AG08396 (cell line): ENCODE data around the gene TNIK.
"Not testable (repeated sequence)": the region's sequence is repeated elsewhere in the genome, so short reads cannot be mapped to it uniquely, and the experiment has no call there.

ENCODE experiments used
- DNase-seq: peaks from one replicate; pipeline ENCODE4 v3.0.0; 2012; ENCODE audit warnings: low spot score, mixed read lengths

Gene TNIK

DNA sequence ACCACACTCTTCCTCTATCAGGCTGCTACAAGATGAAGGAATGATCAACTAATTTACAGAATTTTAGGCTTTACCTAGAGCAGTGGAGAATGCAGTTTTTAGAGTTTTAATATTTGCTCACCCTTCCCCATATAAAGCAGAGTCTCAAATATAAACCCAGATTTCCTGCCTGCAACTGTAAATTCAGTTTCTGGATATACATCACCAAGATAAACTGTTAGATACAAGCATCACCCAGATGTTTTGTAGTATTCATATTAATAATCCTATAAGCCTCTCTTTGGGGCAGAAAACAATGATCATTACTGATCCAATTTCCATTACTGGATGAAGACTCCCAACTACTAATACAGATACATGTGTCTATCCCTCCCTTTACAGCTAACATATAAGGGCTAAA, 205.9 kb downstream of the TNIK start:
- DNase-seq = no peak

- DNase-seq = no peak
Observed at GRCh38 chr3:171251835-171252234, 208.4 kb downstream of the TNIK start.

DNA sequence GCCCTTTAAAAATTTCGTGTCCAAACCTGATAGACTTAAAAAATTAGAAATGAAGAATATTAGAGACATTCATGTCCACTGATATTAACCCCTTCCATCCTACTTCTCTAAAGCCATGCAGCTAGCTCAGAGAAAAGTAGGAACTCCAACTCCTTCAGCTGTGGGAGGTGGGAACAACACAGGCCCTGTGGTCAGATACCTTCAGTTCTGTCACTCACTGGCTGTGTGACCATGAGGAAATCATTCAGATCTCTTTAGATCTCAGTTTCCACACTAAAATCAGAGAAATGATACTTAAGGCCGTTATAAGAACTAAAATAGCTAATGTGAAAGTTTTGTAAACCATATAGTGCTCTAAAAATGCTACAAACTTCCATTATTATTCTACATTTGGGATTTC, 209.8 kb downstream of the TNIK start:
- DNase-seq = no peak

DNA sequence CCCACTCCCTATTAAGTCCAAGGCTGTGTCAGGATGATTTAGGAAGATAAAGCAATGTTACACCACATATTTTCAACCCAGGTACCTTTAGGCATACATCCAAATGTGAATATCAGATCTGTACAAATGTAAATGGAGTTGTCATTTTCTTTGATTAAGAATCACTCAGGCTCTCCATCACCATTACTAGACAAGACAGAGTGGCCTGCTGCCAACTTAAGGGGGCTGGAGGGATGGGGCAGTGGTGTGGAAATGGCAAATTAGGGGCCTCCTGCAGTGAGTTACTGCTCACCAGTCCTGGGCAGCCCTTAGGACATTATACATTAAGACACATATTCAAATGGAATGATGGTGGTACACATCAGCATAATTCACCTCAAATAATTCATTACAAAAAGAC, 211.0 kb downstream of the TNIK start:
- no peak for DNase-seq

DNA sequence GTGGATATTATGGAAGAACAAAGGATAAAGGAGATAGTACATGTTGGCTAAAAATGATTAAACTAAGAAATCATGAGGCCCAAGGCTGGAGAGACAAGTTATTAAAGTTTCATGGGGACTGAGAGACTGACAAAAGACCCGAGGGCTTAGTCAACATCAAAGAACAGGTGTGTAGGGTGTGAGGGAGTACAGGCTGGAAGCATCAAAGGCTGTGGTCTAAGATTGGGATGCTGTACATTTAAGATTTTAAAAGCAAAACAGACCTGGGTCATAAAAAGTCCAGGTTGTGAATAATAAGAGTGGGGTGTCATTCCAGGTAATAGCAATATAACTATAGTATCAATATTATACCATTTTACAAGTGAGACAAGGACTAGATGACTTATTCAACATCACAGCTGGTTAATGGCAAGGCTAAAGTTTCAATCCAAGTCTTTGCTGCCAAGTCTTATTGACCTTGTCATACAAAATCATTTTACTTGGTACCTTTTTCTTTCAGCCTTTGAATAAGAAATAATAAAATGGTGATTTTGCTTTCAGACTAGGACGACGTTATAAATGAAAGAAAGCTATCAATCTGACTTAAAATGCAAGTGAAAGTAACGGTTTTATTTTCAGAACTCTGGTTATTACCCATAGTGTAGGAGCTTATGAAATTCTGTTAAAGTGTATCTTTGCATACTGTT, 211.6 kb downstream of the TNIK start:
- no peak for DNase-seq

- DNase-seq = no peak
Observed at GRCh38 chr3:171245796-171246765, 214.1 kb downstream of the TNIK start.

- no peak for DNase-seq
Observed at GRCh38 chr3:171242951-171243350, 217.3 kb downstream of the TNIK start.

- DNase-seq = no peak
Observed at GRCh38 chr3:171242170-171242569, 218.0 kb downstream of the TNIK start.

DNA sequence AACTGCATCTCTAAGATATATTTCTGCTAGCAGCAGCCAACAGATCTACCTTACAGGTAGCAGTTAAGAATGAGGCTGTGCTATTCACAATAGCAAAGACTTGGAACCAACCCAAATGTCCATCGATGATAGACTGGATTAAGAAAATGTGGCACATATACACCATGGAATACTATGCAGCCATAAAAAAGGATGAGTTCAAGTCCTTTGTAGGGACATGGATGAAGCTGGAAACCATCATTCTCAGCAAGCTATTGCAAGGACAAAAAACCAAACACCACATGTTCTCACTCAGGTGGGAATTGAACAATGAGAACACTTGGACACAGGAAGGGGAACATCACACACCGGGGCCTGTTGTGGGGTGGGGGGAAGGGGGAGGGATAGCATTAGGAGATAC, 218.6 kb downstream of the TNIK start:
- DNase-seq = not testable (repeated sequence)

DNA sequence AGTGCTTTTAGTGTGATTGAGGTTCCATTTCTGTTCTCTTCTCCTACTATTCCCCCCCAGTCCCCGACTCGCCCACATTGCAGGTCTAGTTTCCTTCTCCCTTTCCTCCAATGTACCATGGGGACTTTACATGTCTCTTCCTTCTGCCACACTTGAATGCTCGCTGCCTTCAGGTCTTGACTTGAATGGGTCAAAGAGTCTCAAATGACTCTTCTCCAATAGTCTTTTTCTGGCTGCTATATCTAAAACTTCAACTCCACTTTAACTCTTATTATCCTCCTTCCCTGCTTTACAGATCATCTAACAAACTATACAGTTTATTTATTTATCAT, 219.7 kb downstream of the TNIK start:
- DNase-seq = no peak

DNA sequence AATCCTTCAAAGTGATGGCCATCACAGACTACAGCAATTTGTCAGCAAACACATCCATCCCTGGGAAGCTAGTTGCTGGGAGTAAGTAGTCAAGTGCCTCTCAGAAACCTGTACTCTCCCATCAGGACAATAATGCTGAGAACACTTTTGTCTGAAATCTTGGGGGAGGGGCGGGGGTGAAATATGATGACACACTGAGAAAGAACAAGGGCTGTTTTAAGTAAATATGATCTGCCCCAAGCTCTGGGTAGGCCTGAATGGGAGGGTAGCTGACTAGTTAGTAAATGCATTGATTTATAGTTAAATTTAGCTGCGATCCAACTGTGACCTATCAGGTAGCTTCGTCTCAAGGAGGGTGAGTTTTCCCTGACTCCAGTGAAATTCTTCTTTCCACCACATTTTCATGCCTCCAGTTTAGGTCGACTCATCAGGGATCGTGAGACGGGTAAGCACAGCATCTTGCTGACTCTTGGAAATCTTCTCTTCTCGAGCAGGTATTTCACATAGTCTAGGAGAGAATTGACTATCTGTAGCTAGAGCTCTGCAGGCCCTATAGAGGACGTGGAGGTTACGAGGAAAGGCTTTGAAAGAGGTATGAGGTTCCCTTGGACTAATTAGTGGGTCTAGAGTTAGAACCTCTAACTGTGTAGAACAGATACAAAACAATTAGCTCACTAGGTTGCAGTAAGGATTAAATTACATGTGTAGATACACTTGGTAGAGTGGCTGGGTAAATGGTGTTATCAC, 220.3 kb downstream of the TNIK start:
- DNase-seq = no peak

GRCh38 chr3:171237009-171237385, 223.2 kb downstream of the TNIK start:
- DNase-seq = no peak

DNA sequence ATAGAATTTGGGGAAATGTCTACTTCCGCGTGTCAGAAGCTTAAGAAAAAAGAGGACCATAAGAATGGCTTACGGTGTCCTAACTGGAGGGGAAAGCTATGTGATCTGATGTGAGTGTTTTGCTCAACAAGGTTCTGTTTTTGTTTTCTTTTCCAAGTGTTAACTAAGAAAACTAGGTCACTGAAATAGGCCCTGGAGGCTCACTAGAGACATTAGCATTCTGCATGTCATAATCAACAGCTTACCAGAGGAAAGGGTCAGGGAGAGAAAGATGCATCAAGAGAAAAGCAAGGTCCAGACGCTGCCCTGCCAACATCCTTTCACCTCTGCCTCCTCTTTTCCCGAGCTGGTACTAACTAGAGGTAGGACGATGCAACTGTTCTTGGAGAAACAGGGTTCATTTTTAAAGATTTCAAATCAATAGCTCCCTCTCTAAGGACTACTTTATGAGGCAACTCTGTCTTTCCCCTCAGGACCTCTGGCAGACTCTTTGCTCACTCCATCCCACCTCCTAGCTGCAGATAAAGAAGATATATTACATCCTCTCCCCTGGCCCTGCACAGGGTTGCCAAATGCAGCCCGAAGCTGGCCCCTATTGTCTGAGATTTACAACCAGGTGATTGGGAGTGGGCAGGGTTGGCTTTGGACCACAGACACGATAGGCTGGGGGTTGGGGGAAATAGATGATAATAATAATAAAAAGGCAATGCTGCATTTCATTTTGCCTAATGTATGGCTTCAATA, 223.8 kb downstream of the TNIK start:
- no peak for DNase-seq

GRCh38 chr3:171234298-171235010, 225.8 kb downstream of the TNIK start:
- DNase-seq = no peak

DNA sequence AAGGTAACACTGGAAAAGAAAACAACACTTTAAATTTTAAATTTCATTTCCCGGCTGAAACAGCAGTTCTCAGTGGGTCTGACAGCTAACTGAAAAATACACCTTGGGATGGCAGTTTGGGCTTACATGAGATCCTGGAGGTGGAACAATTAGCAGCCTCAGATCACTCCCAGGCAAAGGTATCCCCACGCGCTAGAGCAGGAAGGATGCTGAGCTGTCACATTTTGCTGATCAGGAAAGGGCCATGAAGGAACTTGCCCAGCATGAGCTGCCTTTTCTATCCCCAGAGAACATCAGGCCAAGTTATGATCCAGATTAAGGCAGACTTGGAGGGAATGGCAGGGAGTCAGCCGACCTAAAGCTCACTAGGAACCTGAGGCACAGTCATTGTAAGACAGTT, 228.8 kb downstream of the TNIK start:
- DNase-seq = no peak

DNA sequence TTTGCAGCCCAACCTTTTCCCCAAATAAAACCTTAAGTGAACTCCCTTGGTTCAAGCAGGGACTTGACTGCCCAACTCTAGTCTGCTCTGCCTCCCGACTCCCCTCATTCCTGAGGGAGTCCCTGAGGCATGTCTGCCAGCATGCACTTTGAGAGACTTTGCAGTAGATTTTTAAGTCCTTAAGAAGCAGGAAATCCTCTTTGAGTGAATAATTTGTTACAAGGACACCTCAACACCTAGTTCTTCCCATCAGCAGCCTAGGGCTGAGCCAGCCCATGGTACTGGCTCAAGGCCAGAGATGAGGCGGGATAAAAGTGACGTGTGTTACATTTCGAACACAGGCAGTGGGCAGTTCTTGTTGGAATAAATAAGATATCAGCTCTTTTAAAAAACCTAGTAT, 229.3 kb downstream of the TNIK start:
- no peak for DNase-seq

- DNase-seq = no peak
Observed at GRCh38 chr3:171229173-171229572, 231.0 kb downstream of the TNIK start.

DNA sequence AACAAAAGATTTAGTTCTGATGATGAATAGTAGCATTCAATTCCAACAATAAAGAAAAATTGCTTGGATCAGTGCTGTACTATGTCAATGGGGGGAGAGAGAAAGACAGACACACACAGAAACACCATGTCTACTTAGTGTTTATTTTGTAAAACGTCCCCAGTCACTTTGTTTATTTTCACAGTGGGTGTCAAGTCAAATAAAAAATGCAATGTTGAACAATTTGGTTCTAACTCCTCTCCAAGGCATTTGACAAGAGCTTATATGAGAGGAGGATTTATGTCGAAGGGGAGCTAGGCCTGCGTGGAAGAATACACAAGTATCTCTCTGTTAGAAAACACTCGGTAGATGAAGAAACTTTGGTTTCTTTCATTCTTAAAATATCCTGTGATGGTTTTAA, 232.0 kb downstream of the TNIK start:
- no peak for DNase-seq

GRCh38 chr3:171227828-171228227, 232.4 kb downstream of the TNIK start:
- DNase-seq = no peak

GRCh38 chr3:171227359-171227758, 232.8 kb downstream of the TNIK start:
- DNase-seq = no peak

DNA sequence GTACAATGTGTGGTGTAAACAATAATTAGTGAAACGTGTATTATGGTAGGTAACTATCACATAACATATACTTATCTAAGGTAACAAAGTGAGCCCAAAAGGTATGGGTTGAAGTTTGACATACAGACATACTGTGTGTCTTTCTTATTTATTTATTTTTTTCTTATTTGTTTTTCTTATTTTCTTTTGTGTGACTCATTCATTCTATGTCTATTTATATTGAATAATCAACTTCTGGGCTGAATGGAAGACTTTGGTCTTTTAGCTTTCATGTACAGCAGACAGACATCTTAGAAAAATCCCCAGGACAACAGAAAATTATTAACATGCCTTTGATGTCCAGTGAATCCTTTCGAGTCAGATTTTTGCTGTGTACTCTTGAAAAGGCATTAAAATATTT, 233.4 kb downstream of the TNIK start:
- no peak for DNase-seq

DNA sequence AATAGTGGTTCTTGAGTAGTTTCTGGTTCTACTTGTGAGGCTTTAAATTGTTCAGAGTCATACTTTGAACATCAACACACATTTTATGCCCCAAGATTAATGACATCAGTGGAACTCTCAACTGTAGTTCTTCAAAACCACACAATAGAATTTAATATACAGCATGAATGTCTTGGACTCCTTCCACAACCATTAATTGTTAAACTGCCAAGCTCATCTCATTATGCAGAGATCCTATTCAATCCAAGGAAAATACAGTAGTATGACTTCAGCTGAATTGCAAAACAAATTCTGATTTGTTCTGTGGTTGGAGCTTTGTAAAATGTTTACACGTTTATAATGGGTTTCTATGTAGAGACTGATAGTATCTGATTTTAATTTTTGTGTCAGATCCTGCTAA, 234.5 kb downstream of the TNIK start:
- DNase-seq = no peak
